Epithelial cell of esophagus (primary cell): ENCODE data around the gene LMTK2.
"Not testable (repeated sequence)": the region's sequence is repeated elsewhere in the genome, so short reads cannot be mapped to it uniquely, and the experiment has no call there.

Experiments
- DNase-seq: peaks from one replicate; pipeline ENCODE4 v3.0.0; 2010; ENCODE audit warnings: low read depth
- H3K4me3 ChIP-seq: 2 replicates; pipeline ENCODE4 v1.5.1; 2011; ENCODE audit warnings: mild to moderate bottlenecking, low read length, control low read depth
- CTCF ChIP-seq: IDR thresholded peaks from 2 replicates; pipeline ENCODE4 v1.5.1; 2011; ENCODE audit warnings: low read depth, mild to moderate bottlenecking, low read length, control low read depth, inconsistent platforms; ENCODE audit not compliant: insufficient read depth; ENCODE audit errors: missing control alignments

Gene LMTK2

GRCh38 chr7:98115746-98116525, 9.3 kb downstream of the LMTK2 start:
- no peak overlapping the region for H3K4me3 ChIP-seq
- DNase-seq: no peak
- no peak for TF ChIP-seq CTCF

- TF ChIP-seq CTCF: no peak
- no peak overlapping the region for H3K4me3 ChIP-seq
- peak; percentile 59 for DNase-seq
Observed at GRCh38 chr7:98116656-98117461, 10.2 kb downstream of the LMTK2 start.

- no peak overlapping the region for H3K4me3 ChIP-seq
- TF ChIP-seq CTCF: no peak
- peak; percentile 83 for DNase-seq
Observed at GRCh38 chr7:98119256-98119918, 12.7 kb downstream of the LMTK2 start.

GRCh38 chr7:98120559-98120958, 13.9 kb downstream of the LMTK2 start:
- H3K4me3 ChIP-seq: no peak overlapping the region
- no peak for DNase-seq
- no peak for TF ChIP-seq CTCF

GRCh38 chr7:98121388-98121787, 14.7 kb downstream of the LMTK2 start:
- not testable (repeated sequence) for H3K4me3 ChIP-seq, DNase-seq

- H3K4me3 ChIP-seq: no peak overlapping the region
- TF ChIP-seq CTCF: no peak
- DNase-seq: no peak
Observed at GRCh38 chr7:98123365-98123696, 16.7 kb downstream of the LMTK2 start.

- no peak for DNase-seq
- no peak for TF ChIP-seq CTCF
- H3K4me3 ChIP-seq: no peak overlapping the region
Observed at GRCh38 chr7:98125759-98126158, 19.1 kb downstream of the LMTK2 start.
